ENCODE data around the gene PPAN. TPM values are rescaled to one million over a fixed set of nuclear protein-coding genes. Genes with fewer than 3 reads are reported as not detected.

PPAN gene
- total and polyA plus RNA-seq, 5 donors from 2014 or later = 14.1 to 62.2 (median 25.7) TPM

GRCh38 chr19:10107254-10107653 lies 1.1 kb downstream of the PPAN start:
- Histone ChIP-seq H3K4me1 (ENCODE audit: control insufficient read depth, insufficient read depth, low read length, poor library complexity, severe bottlenecking) (peaks cover 70% of the 10 kb centered on the region), H3K27ac (ENCODE audit: insufficient read depth, low read length, poor library complexity, severe bottlenecking) (peak overlapping the region; percentile 94), H3K36me3 (ENCODE audit: control insufficient read depth, insufficient read depth, low read length) (peaks cover 29% of the 10 kb centered on the region), H3K9me3 (ENCODE audit: control insufficient read depth in 2 of 2, low read length in 2 of 2) (no peaks in the 10 kb centered on the region), H3K4me3 (ENCODE audit: low read depth, low read length) (peak overlapping the region; percentile 69), H3K27me3 (ENCODE audit: control insufficient read depth, insufficient read depth, low read length) (no peaks in the 10 kb centered on the region)
- ATAC-seq (ENCODE audit: low read depth in 2 of 2) (no peak), DNase-seq (no peak)
- Mint-ChIP-seq H3K27ac (peak overlapping the region; percentile 77 to 95 (median 94)), H3K4me3 (peak overlapping the region; percentile 77 to 90 (median 86)), H3K4me1 (peaks cover 7 to 68% (median 31%) of the 10 kb centered on the region in 4 donors), H3K27me3 (peaks cover 9% of the 10 kb centered on the region), H3K9me3 (no peaks in the 10 kb centered on the region), H3K36me3 (peaks cover 16% of the 10 kb centered on the region)

GRCh38 chr19:10107817-10108367 lies 1.7 kb downstream of the PPAN start:
- Histone ChIP-seq H3K4me3 (ENCODE audit: low read depth, low read length) (no peak overlapping the region), H3K9me3 (ENCODE audit: control insufficient read depth in 2 of 2, low read length in 2 of 2) (no peaks in the 10 kb centered on the region), H3K4me1 (ENCODE audit: control insufficient read depth, insufficient read depth, low read length, poor library complexity, severe bottlenecking) (peaks cover 70% of the 10 kb centered on the region), H3K27ac (ENCODE audit: insufficient read depth, low read length, poor library complexity, severe bottlenecking) (peak overlapping the region; percentile 94), H3K27me3 (ENCODE audit: control insufficient read depth, insufficient read depth, low read length) (no peaks in the 10 kb centered on the region), H3K36me3 (ENCODE audit: control insufficient read depth, insufficient read depth, low read length) (peaks cover 29% of the 10 kb centered on the region)
- Mint-ChIP-seq H3K9me3 (no peaks in the 10 kb centered on the region), H3K27ac (peak overlapping the region; percentile 77 to 95 (median 94)), H3K4me1 (peaks cover 7 to 68% (median 33%) of the 10 kb centered on the region in 4 donors), H3K36me3 (peaks cover 16% of the 10 kb centered on the region), H3K27me3 (peaks cover 9% of the 10 kb centered on the region), H3K4me3 (peak overlapping the region; percentile 77 to 90 (median 86))
- ATAC-seq (ENCODE audit: low read depth in 2 of 2) = no peak
- no peak for DNase-seq

GRCh38 chr19:10109528-10109927 lies 3.4 kb downstream of the PPAN start:
- H3K9me3 ChIP-seq (ENCODE audit: control insufficient read depth in 2 of 2, low read length in 2 of 2) = no peaks in the 10 kb centered on the region
- Mint-ChIP-seq H3K36me3 (peaks cover 16% of the 10 kb centered on the region), H3K4me3 (peak overlapping the region in 2 of 4 donors; percentile 22 to 58), H3K27me3 (peaks cover 8% of the 10 kb centered on the region), H3K4me1 (peaks cover 7 to 63% (median 31%) of the 10 kb centered on the region in 4 donors), H3K27ac (peak overlapping the region in 1 of 3 donors; percentile 38), H3K9me3 (no peaks in the 10 kb centered on the region)
- no peak overlapping the region for H3K4me3 ChIP-seq (ENCODE audit: low read depth, low read length)
- DNase-seq (no peak), ATAC-seq (ENCODE audit: low read depth in 2 of 2) (no peak)
- H3K36me3 ChIP-seq (ENCODE audit: control insufficient read depth, insufficient read depth, low read length) = peaks cover 29% of the 10 kb centered on the region
- no peaks in the 10 kb centered on the region for H3K27me3 ChIP-seq (ENCODE audit: control insufficient read depth, insufficient read depth, low read length)
- peaks cover 64% of the 10 kb centered on the region for H3K4me1 ChIP-seq (ENCODE audit: control insufficient read depth, insufficient read depth, low read length, poor library complexity, severe bottlenecking)
- H3K27ac ChIP-seq (ENCODE audit: insufficient read depth, low read length, poor library complexity, severe bottlenecking) = no peak overlapping the region

GRCh38 chr19:10110076-10110971 lies 4.2 kb downstream of the PPAN start:
- H3K4me3 Mint-ChIP-seq = peak overlapping the region in 3 of 4 donors; percentile 35 to 68 (median 61)
- Histone ChIP-seq H3K4me1 (ENCODE audit: control insufficient read depth, insufficient read depth, low read length, poor library complexity, severe bottlenecking) (peaks cover 56% of the 10 kb centered on the region), H3K27me3 (ENCODE audit: control insufficient read depth, insufficient read depth, low read length) (no peaks in the 10 kb centered on the region), H3K27ac (ENCODE audit: insufficient read depth, low read length, poor library complexity, severe bottlenecking) (no peak overlapping the region), H3K9me3 (ENCODE audit: control insufficient read depth in 2 of 2, low read length in 2 of 2) (no peaks in the 10 kb centered on the region), H3K36me3 (ENCODE audit: control insufficient read depth, insufficient read depth, low read length) (peaks cover 32% of the 10 kb centered on the region), H3K4me3 (ENCODE audit: low read depth, low read length) (no peak overlapping the region)
- peaks cover 16% of the 10 kb centered on the region for H3K36me3 Mint-ChIP-seq
- peaks cover 4% of the 10 kb centered on the region for H3K27me3 Mint-ChIP-seq
- DNase-seq (no peak), ATAC-seq (ENCODE audit: low read depth in 2 of 2) (no peak)
- H3K4me1 Mint-ChIP-seq = peaks cover 7 to 56% (median 24%) of the 10 kb centered on the region in 4 donors
- H3K27ac Mint-ChIP-seq = no peak overlapping the region
- H3K9me3 Mint-ChIP-seq = no peaks in the 10 kb centered on the region

- peaks cover 7 to 50% (median 20%) of the 10 kb centered on the region in 4 donors for H3K4me1 Mint-ChIP-seq
- peaks cover under 1% of the 10 kb centered on the region for H3K27me3 Mint-ChIP-seq
- Histone ChIP-seq H3K36me3 (ENCODE audit: control insufficient read depth, insufficient read depth, low read length) (peaks cover 38% of the 10 kb centered on the region), H3K4me3 (ENCODE audit: low read depth, low read length) (no peak overlapping the region), H3K27ac (ENCODE audit: insufficient read depth, low read length, poor library complexity, severe bottlenecking) (no peak overlapping the region), H3K27me3 (ENCODE audit: control insufficient read depth, insufficient read depth, low read length) (no peaks in the 10 kb centered on the region), H3K4me1 (ENCODE audit: control insufficient read depth, insufficient read depth, low read length, poor library complexity, severe bottlenecking) (peaks cover 49% of the 10 kb centered on the region), H3K9me3 (ENCODE audit: control insufficient read depth in 2 of 2, low read length in 2 of 2) (no peaks in the 10 kb centered on the region)
- no peaks in the 10 kb centered on the region for H3K9me3 Mint-ChIP-seq
- H3K4me3 Mint-ChIP-seq = peak overlapping the region in 3 of 4 donors; percentile 35 to 68 (median 61)
- H3K27ac Mint-ChIP-seq = no peak overlapping the region
- peaks cover 16% of the 10 kb centered on the region for H3K36me3 Mint-ChIP-seq
- DNase-seq (no peak), ATAC-seq (ENCODE audit: low read depth in 2 of 2) (no peak)
Observed at GRCh38 chr19:10110972-10111317, 4.8 kb downstream of the PPAN start.

- H3K4me3 ChIP-seq (ENCODE audit: low read depth, low read length) = no peak within 1 kb of the TSS
- H3K4me3 Mint-ChIP-seq = peak within 1 kb of the TSS; percentile 68 to 89 (median 74)
- H3K36me3 ChIP-seq (ENCODE audit: control insufficient read depth, insufficient read depth, low read length) = peaks cover 42% of the 10 kb centered on the region
- H3K36me3 Mint-ChIP-seq = peaks cover 20% of the 10 kb centered on the region
- peaks cover 47% of the 10 kb centered on the region for H3K4me1 ChIP-seq (ENCODE audit: control insufficient read depth, insufficient read depth, low read length, poor library complexity, severe bottlenecking)
- H3K27me3 Mint-ChIP-seq = no peaks in the 10 kb centered on the region
- DNase-seq (peak in 1 of 3 donors; percentile 57), ATAC-seq (ENCODE audit: low read depth in 2 of 2) (no peak)
- H3K9me3 ChIP-seq (ENCODE audit: control insufficient read depth in 2 of 2, low read length in 2 of 2) = no peaks in the 10 kb centered on the region
- peak within 1 kb of the TSS; percentile 58 for H3K27ac ChIP-seq (ENCODE audit: insufficient read depth, low read length, poor library complexity, severe bottlenecking)
- H3K9me3 Mint-ChIP-seq = no peaks in the 10 kb centered on the region
- no peaks in the 10 kb centered on the region for H3K27me3 ChIP-seq (ENCODE audit: control insufficient read depth, insufficient read depth, low read length)
- peak within 1 kb of the TSS; percentile 82 to 94 (median 86) for H3K27ac Mint-ChIP-seq
- H3K4me1 Mint-ChIP-seq = peaks cover 7 to 52% (median 19%) of the 10 kb centered on the region in 4 donors
Observed at GRCh38 chr19:10111405-10111811, 5.2 kb downstream of the PPAN start, which contains the start of gene P2RY11. Gene P2RY11 (plus strand): TSS chr19:10111693. CDS start chr19:10111722, 29 bp downstream.

GRCh38 chr19:10112037-10112761 lies 6.0 kb downstream of the PPAN start:
- DNase-seq = no peak
- peaks cover 17% of the 10 kb centered on the region for H3K36me3 Mint-ChIP-seq
- H3K4me1 ChIP-seq (ENCODE audit: control insufficient read depth, insufficient read depth, low read length, poor library complexity, severe bottlenecking) = peaks cover 39% of the 10 kb centered on the region

More at GRCh38 chr19:10112037-10112761, 6.0 kb downstream of the PPAN start:
- Histone ChIP-seq H3K36me3 (ENCODE audit: control insufficient read depth, insufficient read depth, low read length) (peaks cover 50% of the 10 kb centered on the region), H3K27ac (ENCODE audit: insufficient read depth, low read length, poor library complexity, severe bottlenecking) (peak overlapping the region; percentile 58), H3K4me3 (ENCODE audit: low read depth, low read length) (no peak overlapping the region), H3K9me3 (ENCODE audit: control insufficient read depth in 2 of 2, low read length in 2 of 2) (no peaks in the 10 kb centered on the region), H3K27me3 (ENCODE audit: control insufficient read depth, insufficient read depth, low read length) (no peaks in the 10 kb centered on the region)
- peaks cover 2 to 46% (median 15%) of the 10 kb centered on the region in 4 donors for H3K4me1 Mint-ChIP-seq
- ATAC-seq (ENCODE audit: low read depth in 2 of 2) = peak in 1 of 2 donors; percentile 7
- H3K27me3 Mint-ChIP-seq = no peaks in the 10 kb centered on the region
- peak overlapping the region in 3 of 4 donors; percentile 67 to 89 (median 80) for H3K4me3 Mint-ChIP-seq
- peak overlapping the region; percentile 82 to 94 (median 86) for H3K27ac Mint-ChIP-seq
- H3K9me3 Mint-ChIP-seq = no peaks in the 10 kb centered on the region
